Skeletal muscle tissue (tissue), 4 donors: ENCODE measurements around the gene GINS2. TPM values are rescaled to one million over a fixed set of nuclear protein-coding genes. Genes with fewer than 3 reads are reported as not detected.
A peak's percentile ranks its signal among the peaks of the same experiment; 100 is the strongest.

Source experiments
- H3K27ac ChIP-seq: one replicate; pipeline ENCODE4 v1.7.0; 2013; ENCODE audit warnings: mild to moderate bottlenecking, low read depth, low read length, inconsistent platforms
- H3K27me3 ChIP-seq, 3 donors: one replicate each; pipeline ENCODE4 v1.7.0; 2013; ENCODE audit warnings: low read length in 3 of 3; ENCODE audit not compliant: control insufficient read depth in 3 of 3, insufficient read depth in 3 of 3
- H3K36me3 ChIP-seq, 3 donors: one replicate each; pipeline ENCODE4 v1.7.0; 2013; ENCODE audit warnings: low read length in 3 of 3; ENCODE audit not compliant: control insufficient read depth in 3 of 3, insufficient read depth in 3 of 3
- H3K4me1 ChIP-seq, 3 donors: one replicate each; pipeline ENCODE4 v1.7.0; 2013; ENCODE audit warnings: low read length in 3 of 3, mild to moderate bottlenecking in 3 of 3; ENCODE audit not compliant: control insufficient read depth in 3 of 3, insufficient read depth in 3 of 3
- H3K4me3 ChIP-seq, 3 donors: one replicate each; pipeline ENCODE4 v1.7.0; 2013; ENCODE audit warnings: low read length in 3 of 3
- H3K9ac ChIP-seq, 3 donors: one replicate each; pipeline ENCODE4 v1.7.0; 2013; ENCODE audit warnings: low read length in 3 of 3, mild to moderate bottlenecking in 3 of 3, moderate library complexity in 2 of 3, low read depth in 1 of 3
- H3K9me3 ChIP-seq, 3 donors: one replicate each; pipeline ENCODE4 v1.7.0; 2013; ENCODE audit warnings: low read length in 3 of 3; ENCODE audit not compliant: control insufficient read depth in 3 of 3
- total RNA-seq: library from RNA; depleted of rRNA; stranded (reverse); fragments of >200 nt; gene quantifications from one replicate; pipeline ENCODE4 v1.2.3, GENCODE V29; 2014
- donor health status: Osteomylitis.

Gene GINS2
- total RNA-seq, 1 donor from 2014 or later, result 4.7 TPM

- Histone ChIP-seq H3K9me3 (no peaks in the 10 kb centered on the region), H3K4me3 (no peak overlapping the region), H3K36me3 (peaks cover 0 to 9% (median 5%) of the 10 kb centered on the region in 3 donors), H3K27ac (no peak overlapping the region), H3K27me3 (no peaks in the 10 kb centered on the region), H3K4me1 (peaks cover 19 to 36% (median 34%) of the 10 kb centered on the region in 3 donors), H3K9ac (no peak overlapping the region)
Measured at GRCh38 chr16:85644093-85644712, 44.6 kb downstream of the GINS2 start.

GRCh38 chr16:85643631-85644030 is 45.1 kb downstream of the GINS2 start:
- Histone ChIP-seq H3K27ac (no peak overlapping the region), H3K9me3 (no peaks in the 10 kb centered on the region), H3K4me1 (peaks cover 23 to 41% (median 39%) of the 10 kb centered on the region in 3 donors), H3K9ac (no peak overlapping the region), H3K36me3 (peaks cover 0 to 7% (median 5%) of the 10 kb centered on the region in 3 donors), H3K4me3 (no peak overlapping the region), H3K27me3 (no peaks in the 10 kb centered on the region)

- H3K36me3 ChIP-seq, result peaks cover 0 to 5% (median 4%) of the 10 kb centered on the region in 3 donors
- H3K9ac ChIP-seq, result peak overlapping the region in 1 of 3 donors; percentile 25
- no peak overlapping the region for H3K27ac ChIP-seq
- no peak overlapping the region for H3K4me3 ChIP-seq
- H3K9me3 ChIP-seq, result no peaks in the 10 kb centered on the region
- peaks cover 23 to 47% (median 43%) of the 10 kb centered on the region in 3 donors for H3K4me1 ChIP-seq
- no peaks in the 10 kb centered on the region for H3K27me3 ChIP-seq
Measured at GRCh38 chr16:85642762-85643358, 45.9 kb downstream of the GINS2 start.

GRCh38 chr16:85641776-85642176 is 47.0 kb downstream of the GINS2 start:
- no peaks in the 10 kb centered on the region for H3K27me3 ChIP-seq
- peaks cover 0 to 5% (median 4%) of the 10 kb centered on the region in 3 donors for H3K36me3 ChIP-seq
- no peaks in the 10 kb centered on the region for H3K9me3 ChIP-seq
- H3K4me3 ChIP-seq, result peak overlapping the region in 2 of 3 donors; percentile 56 to 62
- H3K9ac ChIP-seq, result peak overlapping the region; percentile 2 to 76 (median 57)
- H3K4me1 ChIP-seq, result peaks cover 23 to 47% (median 45%) of the 10 kb centered on the region in 3 donors
- peak overlapping the region; percentile 86 for H3K27ac ChIP-seq

- H3K27me3 ChIP-seq, result no peaks in the 10 kb centered on the region
- peaks cover 0 to 5% (median 3%) of the 10 kb centered on the region in 3 donors for H3K36me3 ChIP-seq
- H3K4me1 ChIP-seq, result peaks cover 23 to 47% (median 45%) of the 10 kb centered on the region in 3 donors
- peak overlapping the region; percentile 2 to 76 (median 57) for H3K9ac ChIP-seq
- peak overlapping the region; percentile 86 for H3K27ac ChIP-seq
- H3K9me3 ChIP-seq, result no peaks in the 10 kb centered on the region
- H3K4me3 ChIP-seq, result peak overlapping the region in 2 of 3 donors; percentile 56 to 62
Measured at GRCh38 chr16:85641305-85641704, 47.4 kb downstream of the GINS2 start.

GRCh38 chr16:85640585-85640984 is 48.2 kb downstream of the GINS2 start:
- H3K36me3 ChIP-seq, result peaks cover 0 to 1% (median 0%) of the 10 kb centered on the region in 3 donors
- peak overlapping the region in 2 of 3 donors; percentile 74 to 76 for H3K9ac ChIP-seq
- H3K27ac ChIP-seq, result peak overlapping the region; percentile 86
- peaks cover 23 to 50% (median 48%) of the 10 kb centered on the region in 3 donors for H3K4me1 ChIP-seq
- peak overlapping the region in 1 of 3 donors; percentile 62 for H3K4me3 ChIP-seq
- no peaks in the 10 kb centered on the region for H3K9me3 ChIP-seq
- no peaks in the 10 kb centered on the region for H3K27me3 ChIP-seq

- Histone ChIP-seq H3K36me3 (no peaks in the 10 kb centered on the region), H3K4me3 (peak overlapping the region in 1 of 3 donors; percentile 57), H3K9ac (peak overlapping the region; percentile 30 to 74 (median 52)), H3K27ac (peak overlapping the region; percentile 86), H3K4me1 (peaks cover 23 to 54% (median 51%) of the 10 kb centered on the region in 3 donors), H3K9me3 (no peaks in the 10 kb centered on the region), H3K27me3 (no peaks in the 10 kb centered on the region)
Measured at GRCh38 chr16:85640254-85640558, 48.5 kb downstream of the GINS2 start.

GRCh38 chr16:85639529-85640253 is 49.1 kb downstream of the GINS2 start:
- Histone ChIP-seq H3K27me3 (no peaks in the 10 kb centered on the region), H3K9ac (peak overlapping the region; percentile 30 to 74 (median 52)), H3K36me3 (no peaks in the 10 kb centered on the region), H3K27ac (peak overlapping the region; percentile 86), H3K4me3 (peak overlapping the region in 2 of 3 donors; percentile 6 to 57), H3K4me1 (peaks cover 23 to 56% (median 51%) of the 10 kb centered on the region in 3 donors), H3K9me3 (no peaks in the 10 kb centered on the region)

GRCh38 chr16:85638695-85639409 is 49.9 kb downstream of the GINS2 start:
- Histone ChIP-seq H3K27me3 (no peaks in the 10 kb centered on the region), H3K36me3 (peaks cover 0 to 6% (median 3%) of the 10 kb centered on the region in 3 donors), H3K27ac (peak overlapping the region; percentile 86), H3K4me3 (peak overlapping the region in 1 of 3 donors; percentile 57), H3K9ac (peak overlapping the region in 2 of 3 donors; percentile 52 to 74), H3K4me1 (peaks cover 23 to 56% (median 51%) of the 10 kb centered on the region in 3 donors), H3K9me3 (no peaks in the 10 kb centered on the region)
